ENCODE results near the gene ZDHHC13.

Gene ZDHHC13

GRCh38 chr11:19075636-19076035 is 41.3 kb upstream of the ZDHHC13 start:
- no peak for TF ChIP-seq FOXP2 (optimal IDR thresholded peaks at IDR 0.05; ENCODE audit: borderline replicate concordance, extremely low read depth, extremely low read length, insufficient read depth)
- no peak for TF ChIP-seq REST (IDR thresholded peaks at IDR 0.05; ENCODE audit: insufficient read depth in 1 of 2, low read depth in 2 of 2, low read length in 2 of 2)
- TF ChIP-seq TAF1 (IDR thresholded peaks at IDR 0.05; ENCODE audit: borderline replicate concordance, insufficient read depth, low read length) = no peak
- no peak for TF ChIP-seq POLR2AphosphoS5 (IDR thresholded peaks at IDR 0.05; ENCODE audit: low read depth, low read length)
- no peak for TF ChIP-seq SIN3A (IDR thresholded peaks at IDR 0.05; ENCODE audit: borderline replicate concordance, insufficient read depth, low read length)

GRCh38 chr11:19076744-19077589 is 40.0 kb upstream of the ZDHHC13 start:
- TF ChIP-seq SIN3A (IDR thresholded peaks at IDR 0.05; ENCODE audit: borderline replicate concordance, insufficient read depth, low read length) (no peak), TAF1 (IDR thresholded peaks at IDR 0.05; ENCODE audit: borderline replicate concordance, insufficient read depth, low read length) (no peak), REST (IDR thresholded peaks at IDR 0.05; ENCODE audit: insufficient read depth in 1 of 2, low read depth in 2 of 2, low read length in 2 of 2) (no peak), POLR2AphosphoS5 (IDR thresholded peaks at IDR 0.05; ENCODE audit: low read depth, low read length) (no peak), FOXP2 (optimal IDR thresholded peaks at IDR 0.05; ENCODE audit: borderline replicate concordance, extremely low read depth, extremely low read length, insufficient read depth) (no peak)

GRCh38 chr11:19077965-19078364 is 39.0 kb upstream of the ZDHHC13 start:
- TF ChIP-seq TAF1 (IDR thresholded peaks at IDR 0.05; ENCODE audit: borderline replicate concordance, insufficient read depth, low read length) (no peak), POLR2AphosphoS5 (IDR thresholded peaks at IDR 0.05; ENCODE audit: low read depth, low read length) (no peak), FOXP2 (optimal IDR thresholded peaks at IDR 0.05; ENCODE audit: borderline replicate concordance, extremely low read depth, extremely low read length, insufficient read depth) (no peak), SIN3A (IDR thresholded peaks at IDR 0.05; ENCODE audit: borderline replicate concordance, insufficient read depth, low read length) (no peak), REST (IDR thresholded peaks at IDR 0.05; ENCODE audit: insufficient read depth in 1 of 2, low read depth in 2 of 2, low read length in 2 of 2) (no peak)

GRCh38 chr11:19079643-19080440 is 37.1 kb upstream of the ZDHHC13 start:
- TF ChIP-seq FOXP2 (optimal IDR thresholded peaks at IDR 0.05; ENCODE audit: borderline replicate concordance, extremely low read depth, extremely low read length, insufficient read depth) (no peak), TAF1 (IDR thresholded peaks at IDR 0.05; ENCODE audit: borderline replicate concordance, insufficient read depth, low read length) (no peak), REST (IDR thresholded peaks at IDR 0.05; ENCODE audit: insufficient read depth in 1 of 2, low read depth in 2 of 2, low read length in 2 of 2) (no peak), POLR2AphosphoS5 (IDR thresholded peaks at IDR 0.05; ENCODE audit: low read depth, low read length) (no peak), SIN3A (IDR thresholded peaks at IDR 0.05; ENCODE audit: borderline replicate concordance, insufficient read depth, low read length) (no peak)

Data from PFSK-1 (cell line).